Measurements from ENCODE around the gene CCNQ.

DNA sequence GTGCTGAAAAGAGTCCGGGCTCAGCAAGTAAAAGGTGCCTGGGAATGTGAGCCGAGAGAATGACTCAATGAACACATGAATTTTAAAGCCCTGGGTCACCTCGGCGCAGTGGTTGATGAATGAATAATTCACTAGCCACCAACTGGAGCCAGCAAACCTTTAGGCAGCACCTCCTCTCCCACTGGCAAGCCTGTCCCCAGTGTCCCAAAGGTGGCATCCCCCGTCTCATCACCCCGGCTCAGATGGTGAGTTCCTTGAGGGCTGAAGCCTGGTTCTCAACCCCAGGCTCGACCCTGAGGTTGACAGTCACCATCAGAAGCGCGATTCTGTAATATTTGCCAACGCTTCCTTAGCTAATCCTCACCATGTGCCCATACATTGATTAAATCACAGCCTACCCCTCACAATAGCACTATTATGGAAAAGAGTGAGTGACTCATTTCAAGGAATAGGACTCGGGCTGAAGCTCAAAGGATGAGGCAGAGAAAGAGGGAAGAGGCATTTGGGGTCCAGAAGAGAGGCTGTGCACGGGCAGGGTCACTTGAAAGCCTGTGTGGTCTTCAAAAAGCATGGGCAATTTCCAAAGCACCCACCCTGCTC lies 2.7 kb upstream of the CCNQ start:
- TF ChIP-seq POLR2AphosphoS5 (IDR thresholded peaks at IDR 0.05; ENCODE audit: low read depth, low read length) (no peak), SIN3A (IDR thresholded peaks at IDR 0.05; ENCODE audit: borderline replicate concordance, insufficient read depth, low read length) (no peak), TAF1 (IDR thresholded peaks at IDR 0.05; ENCODE audit: borderline replicate concordance, insufficient read depth, low read length) (no peak)
- TF ChIP-seq, protein P1, sequence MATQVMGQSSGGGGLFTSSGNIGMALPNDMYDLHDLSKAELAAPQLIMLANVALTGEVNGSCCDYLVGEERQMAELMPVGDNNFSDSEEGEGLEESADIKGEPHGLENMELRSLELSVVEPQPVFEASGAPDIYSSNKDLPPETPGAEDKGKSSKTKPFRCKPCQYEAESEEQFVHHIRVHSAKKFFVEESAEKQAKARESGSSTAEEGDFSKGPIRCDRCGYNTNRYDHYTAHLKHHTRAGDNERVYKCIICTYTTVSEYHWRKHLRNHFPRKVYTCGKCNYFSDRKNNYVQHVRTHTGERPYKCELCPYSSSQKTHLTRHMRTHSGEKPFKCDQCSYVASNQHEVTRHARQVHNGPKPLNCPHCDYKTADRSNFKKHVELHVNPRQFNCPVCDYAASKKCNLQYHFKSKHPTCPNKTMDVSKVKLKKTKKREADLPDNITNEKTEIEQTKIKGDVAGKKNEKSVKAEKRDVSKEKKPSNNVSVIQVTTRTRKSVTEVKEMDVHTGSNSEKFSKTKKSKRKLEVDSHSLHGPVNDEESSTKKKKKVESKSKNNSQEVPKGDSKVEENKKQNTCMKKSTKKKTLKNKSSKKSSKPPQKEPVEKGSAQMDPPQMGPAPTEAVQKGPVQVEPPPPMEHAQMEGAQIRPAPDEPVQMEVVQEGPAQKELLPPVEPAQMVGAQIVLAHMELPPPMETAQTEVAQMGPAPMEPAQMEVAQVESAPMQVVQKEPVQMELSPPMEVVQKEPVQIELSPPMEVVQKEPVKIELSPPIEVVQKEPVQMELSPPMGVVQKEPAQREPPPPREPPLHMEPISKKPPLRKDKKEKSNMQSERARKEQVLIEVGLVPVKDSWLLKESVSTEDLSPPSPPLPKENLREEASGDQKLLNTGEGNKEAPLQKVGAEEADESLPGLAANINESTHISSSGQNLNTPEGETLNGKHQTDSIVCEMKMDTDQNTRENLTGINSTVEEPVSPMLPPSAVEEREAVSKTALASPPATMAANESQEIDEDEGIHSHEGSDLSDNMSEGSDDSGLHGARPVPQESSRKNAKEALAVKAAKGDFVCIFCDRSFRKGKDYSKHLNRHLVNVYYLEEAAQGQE (IDR thresholded peaks at IDR 0.05; ENCODE audit: insufficient read depth in 1 of 2, low read depth in 2 of 2, low read length in 2 of 2) = no peak

All from PFSK-1 (cell line).